Measurements from ENCODE around the gene LAMTOR3. TPM values are rescaled to one million over a fixed set of nuclear protein-coding genes. Genes with fewer than 3 reads are reported as not detected.
"Not testable (repeated sequence)": the region's sequence is repeated elsewhere in the genome, so short reads cannot be mapped to it uniquely, and the experiment has no call there.

LAMTOR3 gene
- total and polyA plus RNA-seq, 9 donors = 36.5 to 53.4 (median 44.0) TPM

GRCh38 chr4:99832758-99833157 lies 61.5 kb downstream of the LAMTOR3 start:
- Histone ChIP-seq H3K4me1 (ENCODE audit: insufficient read depth) (peaks cover 3% of the 10 kb centered on the region), H3K9me3 (no peaks in the 10 kb centered on the region), H3K36me3 (no peaks in the 10 kb centered on the region), H3K27ac (no peak overlapping the region), H3K4me3 (no peak overlapping the region), H3K27me3 (no peaks in the 10 kb centered on the region)
- DNase-seq = no peak
- no peak for TF ChIP-seq CTCF (IDR thresholded peaks at IDR 0.05)
- TF ChIP-seq EP300 (IDR thresholded peaks at IDR 0.05) = no peak
- TF ChIP-seq POLR2A (IDR thresholded peaks at IDR 0.05) = no peak
- intact Hi-C loops (cut with DNase I) = no loop called here
- 11 to 24% (median 15%) methylated on average over 3 of the region's 3 CpGs for WGBS, 3 donors

GRCh38 chr4:99832321-99832720 lies 61.9 kb downstream of the LAMTOR3 start:
- H3K27me3 ChIP-seq = no peaks in the 10 kb centered on the region
- intact Hi-C loops (cut with DNase I) = no loop called here
- no peak overlapping the region for H3K27ac ChIP-seq
- H3K9me3 ChIP-seq = no peaks in the 10 kb centered on the region
- DNase-seq = no peak
- no peak overlapping the region for H3K4me3 ChIP-seq
- peaks cover 3% of the 10 kb centered on the region for H3K4me1 ChIP-seq (ENCODE audit: insufficient read depth)
- TF ChIP-seq POLR2A (IDR thresholded peaks at IDR 0.05) (no peak), EP300 (IDR thresholded peaks at IDR 0.05) (no peak), CTCF (IDR thresholded peaks at IDR 0.05) (no peak)
- no peaks in the 10 kb centered on the region for H3K36me3 ChIP-seq

GRCh38 chr4:99830051-99830450 lies 64.2 kb downstream of the LAMTOR3 start:
- H3K36me3 ChIP-seq; H3K27me3 ChIP-seq; H3K27ac ChIP-seq; H3K9me3 ChIP-seq; DNase-seq; intact Hi-C loops (cut with DNase I); H3K4me1 ChIP-seq (ENCODE audit: insufficient read depth); H3K4me3 ChIP-seq: not testable (repeated sequence)
- 96% methylated on average over 5 of the region's 5 CpGs for WGBS, 3 donors

- H3K27me3 ChIP-seq = no peaks in the 10 kb centered on the region
- whole genome bisulfite sequencing, 3 donors = 6 to 17% (median 13%) methylated on average over 1 of the region's 1 CpG
- TF ChIP-seq EP300 (IDR thresholded peaks at IDR 0.05) = no peak
- no peak for TF ChIP-seq POLR2A (IDR thresholded peaks at IDR 0.05)
- no peak for TF ChIP-seq CTCF (IDR thresholded peaks at IDR 0.05)
- no peak for DNase-seq
- no peaks in the 10 kb centered on the region for H3K4me1 ChIP-seq (ENCODE audit: insufficient read depth)
- intact Hi-C loops (cut with DNase I) = no loop called here
- no peak overlapping the region for H3K4me3 ChIP-seq
- H3K36me3 ChIP-seq = no peaks in the 10 kb centered on the region
- H3K9me3 ChIP-seq = no peaks in the 10 kb centered on the region
- H3K27ac ChIP-seq = no peak overlapping the region
Measured at GRCh38 chr4:99828477-99828876, 65.8 kb downstream of the LAMTOR3 start.

Other genes with a start within 250 kb of the LAMTOR3 start
- under 1 TPM in 6 of 7 donors, not detected in 1; 0.05 to 0.15 (median 0.12) TPM for gene C4orf54, start 236.6 kb downstream of the LAMTOR3 start, total RNA-seq
- under 1 TPM in 1 of 2 donors, not detected in 1; 0.06 TPM for gene C4orf54, start 236.6 kb downstream of the LAMTOR3 start, polyA plus RNA-seq
- gene DAPP1, start 77.6 kb downstream of the LAMTOR3 start, total RNA-seq = 1 to 10 TPM in 2 of 7 donors, under 1 TPM in 5; 0.40 to 4.1 (median 0.65) TPM
- 1 to 10 TPM in 1 of 2 donors, under 1 TPM in 1; 0.34 to 1.6 TPM for gene DAPP1, start 77.6 kb downstream of the LAMTOR3 start, polyA plus RNA-seq
- gene DNAJB14, start 52.2 kb upstream of the LAMTOR3 start, total RNA-seq = 10 to 100 TPM; 24.0 to 47.8 (median 38.4) TPM
- 10 to 100 TPM; 10.5 to 15.2 TPM for gene DNAJB14, start 52.2 kb upstream of the LAMTOR3 start, polyA plus RNA-seq
- 100 to 1,000 TPM; 117 to 221 (median 144) TPM for gene H2AZ1, start 55.8 kb upstream of the LAMTOR3 start, total RNA-seq
- gene H2AZ1, start 55.8 kb upstream of the LAMTOR3 start, polyA plus RNA-seq = 100 to 1,000 TPM in 1 of 2 donors, 10 to 100 TPM in 1; 99.7 to 257 TPM